H1 (cell line): ENCODE measurements around the gene HMX1. TPM values are rescaled to one million over a fixed set of nuclear protein-coding genes. Genes with fewer than 3 reads are reported as not detected.

Source experiments
- CTCF ChIA-PET: fragments of 300-600 bp; sonication (Branson Sonifier 250); formaldehyde crosslinking; loops from one replicate; lab custom pipeline; 2021; ENCODE audit not compliant: partially characterized antibody; lab: Charles Lee
- POLR2A ChIA-PET: fragments of 300-600 bp; sonication (Branson Sonifier 250); formaldehyde crosslinking; loops from one replicate; lab custom pipeline; 2021; ENCODE audit warnings: inconsistent platforms; ENCODE audit not compliant: partially characterized antibody; lab: Charles Lee
- DNase-seq, 2 experiments: peaks; one replicate each; pipeline versions ENCODE4 v3.0.0 to v3.0.0-alpha.2; 2010 to 2022; ENCODE audit warnings: low spot score in 2 of 2, low read depth in 1 of 2, mixed read lengths in 1 of 2
- FAIRE-seq: peaks from 2 replicates; lab custom pipeline; 2011; peaks lifted over from hg19 to GRCh38; lab: Jason Lieb, UNC
- H2AFZ ChIP-seq: 2 replicates; pipeline ENCODE4 v1.8.1; 2012; ENCODE audit warnings: low read length, inconsistent platforms
- H2AK5ac ChIP-seq: 2 replicates; pipeline ENCODE4 v1.6.1; 2013; ENCODE audit warnings: low read depth, low read length
- H2BK120ac ChIP-seq: replicated peaks from 2 replicates; pipeline ENCODE3; 2013; ENCODE audit warnings: low read depth, low read length, inconsistent platforms
- H2BK12ac ChIP-seq: 2 replicates; pipeline ENCODE4 v1.6.1; 2013; ENCODE audit warnings: low read depth, low read length
- H2BK15ac ChIP-seq: 2 replicates; pipeline ENCODE4 v1.6.1; 2013; ENCODE audit warnings: low read length
- H2BK20ac ChIP-seq: 2 replicates; pipeline ENCODE4 v1.6.1; 2013; ENCODE audit warnings: low read length
- H2BK5ac ChIP-seq: 2 replicates; pipeline ENCODE4 v1.6.1; 2013; ENCODE audit warnings: low read depth, low read length
- H3K14ac ChIP-seq: 2 replicates; pipeline ENCODE4 v1.6.1; 2013; ENCODE audit warnings: inconsistent platforms; ENCODE audit not compliant: insufficient read length
- H3K18ac ChIP-seq: 2 replicates; pipeline ENCODE4 v1.6.1; 2013; ENCODE audit warnings: low read length; ENCODE audit errors: extremely low read depth
- H3K23ac ChIP-seq: 2 replicates; pipeline ENCODE4 v1.6.1; 2013; ENCODE audit warnings: inconsistent platforms; ENCODE audit not compliant: insufficient read length
- H3K23me2 ChIP-seq: 2 replicates; pipeline ENCODE4 v1.6.1; 2013; ENCODE audit warnings: low read depth, low read length
- H3K27ac ChIP-seq: 2 replicates; pipeline ENCODE4 v1.6.1; 2011; ENCODE audit warnings: low read depth, low read length, inconsistent platforms
- H3K27me3 ChIP-seq, 4 experiments: replicated peaks in 1 of 4; 1 replicate in 1 of 4; 2 replicates in 3 of 4; pipeline versions ENCODE4 v1.6.1 to v1.8.1; 2011 to 2013; ENCODE audit warnings: low read length in 3 of 4, mild to moderate bottlenecking in 3 of 4, inconsistent platforms in 2 of 4, mixed read lengths in 2 of 4, moderate library complexity in 1 of 4; ENCODE audit not compliant: control insufficient read depth in 3 of 4, insufficient read depth in 3 of 4; ENCODE audit errors: extremely low read depth in 1 of 4
- H3K36me3 ChIP-seq, 4 experiments: 2 replicates each; pipeline versions ENCODE4 v1.6.1 to v1.8.1; 2011 to 2013; ENCODE audit warnings: mild to moderate bottlenecking in 4 of 4, low read length in 3 of 4, moderate library complexity in 2 of 4, control low read depth in 1 of 4, inconsistent platforms in 1 of 4; ENCODE audit not compliant: insufficient read depth in 4 of 4, control insufficient read depth in 2 of 4
- H3K4ac ChIP-seq: replicated peaks from 2 replicates; pipeline ENCODE3; 2013; ENCODE audit warnings: low read length, low read depth, mixed read lengths, inconsistent platforms; ENCODE audit not compliant: insufficient read length
- H3K4me1 ChIP-seq, 4 experiments: replicated peaks in 1 of 4; 1 replicate in 1 of 4; 2 replicates in 3 of 4; pipeline versions ENCODE4 v1.6.1 to v1.8.1; 2011 to 2013; ENCODE audit warnings: low read length in 3 of 4, inconsistent platforms in 2 of 4, mixed read lengths in 1 of 4; ENCODE audit not compliant: insufficient read depth in 4 of 4, control insufficient read depth in 3 of 4
- H3K4me2 ChIP-seq, 2 experiments: 2 replicates each; pipeline versions ENCODE4 v1.6.1 to v1.8.1; 2011 to 2013; ENCODE audit warnings: low read depth in 2 of 2, low read length in 2 of 2, control low read depth in 1 of 2, inconsistent platforms in 1 of 2, mild to moderate bottlenecking in 1 of 2; ENCODE audit not compliant: insufficient read depth in 1 of 2
- H3K4me3 ChIP-seq, 4 experiments: fragments of 200-600, 300-600 bp in 1 of 4; sonication (generic), shearing (Covaris generic), sonication (Bioruptor Twin) in 1 of 4; 2 replicates each; pipeline versions ENCODE4 v1.5.1 to v1.8.1; 2011 to 2016; ENCODE audit warnings: low read length in 4 of 4, low read depth in 3 of 4, control low read depth in 2 of 4, inconsistent platforms in 2 of 4, mild to moderate bottlenecking in 2 of 4, mixed read lengths in 1 of 4, moderate library complexity in 1 of 4; ENCODE audit not compliant: insufficient read depth in 2 of 4; ENCODE audit errors: extremely low read depth in 1 of 4
- H3K56ac ChIP-seq: replicated peaks from 2 replicates; pipeline ENCODE3; 2013; ENCODE audit warnings: low read depth, mild to moderate bottlenecking, mixed read lengths, low read length, inconsistent platforms; ENCODE audit not compliant: insufficient read length
- H3K79me1 ChIP-seq: 2 replicates; pipeline ENCODE4 v1.6.1; 2013; ENCODE audit warnings: low read depth, low read length, control low read depth
- H3K79me2 ChIP-seq, 2 experiments: 2 replicates each; pipeline versions ENCODE4 v1.6.1 to v1.8.1; 2012 to 2013; ENCODE audit warnings: low read length in 2 of 2, mild to moderate bottlenecking in 2 of 2, inconsistent platforms in 1 of 2; ENCODE audit not compliant: insufficient read depth in 2 of 2, control insufficient read depth in 1 of 2
- H3K9ac ChIP-seq, 4 experiments: replicated peaks in 1 of 4; 1 replicate in 1 of 4; 2 replicates in 3 of 4; pipeline versions ENCODE4 v1.6.1 to v1.8.1; 2011 to 2013; ENCODE audit warnings: low read depth in 3 of 4, low read length in 3 of 4, control low read depth in 2 of 4, mild to moderate bottlenecking in 2 of 4, moderate library complexity in 2 of 4, inconsistent platforms in 1 of 4; ENCODE audit errors: extremely low read depth in 1 of 4
- H3K9me3 ChIP-seq, 2 experiments: 2 replicates each; pipeline versions ENCODE4 v1.6.1 to v1.8.1; 2012 to 2013; ENCODE audit warnings: mild to moderate bottlenecking in 2 of 2, moderate library complexity in 2 of 2, control low read depth in 1 of 2, inconsistent platforms in 1 of 2, low read depth in 1 of 2, low read length in 1 of 2, mixed read lengths in 1 of 2; ENCODE audit not compliant: insufficient read depth in 2 of 2
- H4K20me1 ChIP-seq, 2 experiments: replicated peaks in 1 of 2; 2 replicates each; pipeline versions ENCODE3 to v1.8.1; 2011 to 2013; ENCODE audit warnings: inconsistent platforms in 2 of 2, low read length in 2 of 2, mild to moderate bottlenecking in 1 of 2; ENCODE audit not compliant: insufficient read depth in 2 of 2, control insufficient read depth in 1 of 2
- H4K5ac ChIP-seq: 2 replicates; pipeline ENCODE4 v1.6.1; 2013; ENCODE audit warnings: low read length, low read depth, mixed read lengths, inconsistent platforms; ENCODE audit not compliant: insufficient read length
- H4K8ac ChIP-seq: 2 replicates; pipeline ENCODE4 v1.8.0; 2013; ENCODE audit warnings: mild to moderate bottlenecking, moderate library complexity, low read length, inconsistent platforms; ENCODE audit not compliant: insufficient read depth; ENCODE audit errors: extremely low read depth
- H4K91ac ChIP-seq: replicated peaks from 2 replicates; pipeline ENCODE3; 2013; ENCODE audit warnings: low read length, mixed read lengths, inconsistent platforms; ENCODE audit not compliant: insufficient read length
- ATF2 ChIP-seq: IDR thresholded peaks from 2 replicates; pipeline ENCODE4 v1.6.1; 2012; ENCODE audit warnings: low read length, inconsistent platforms
- BACH1 ChIP-seq: IDR thresholded peaks from 2 replicates; pipeline ENCODE4 v1.6.1; 2012; ENCODE audit warnings: low read length, improper control_type of control experiment
- CREB1 ChIP-seq: IDR thresholded peaks from 2 replicates; pipeline ENCODE4 v1.6.1; 2012; ENCODE audit warnings: inconsistent platforms
- FOSL1 ChIP-seq: IDR thresholded peaks from 2 replicates; pipeline ENCODE4 v1.6.1; 2011; ENCODE audit warnings: mild to moderate bottlenecking, low read depth, low read length, moderate library complexity; ENCODE audit not compliant: insufficient read depth
- HDAC6 ChIP-seq: IDR thresholded peaks from one replicate; pipeline ENCODE4 v1.7.1; 2012; ENCODE audit warnings: low read depth, mild to moderate bottlenecking, inconsistent platforms, low read length, moderate library complexity
- KDM1A ChIP-seq: fragments of 200-600, 300-600 bp; sonication (generic); IDR thresholded peaks from 2 replicates; pipeline ENCODE4 v1.7.1; 2016; ENCODE audit warnings: mild to moderate bottlenecking, low read length, borderline replicate concordance
- NRF1 ChIP-seq: IDR thresholded peaks from 2 replicates; pipeline ENCODE4 v1.6.1; 2011; ENCODE audit warnings: mild to moderate bottlenecking, low read depth, low read length, improper control_type of control experiment
- POLR2A ChIP-seq, 2 experiments: IDR thresholded peaks; 1 replicate in 1 of 2; 2 replicates in 1 of 2; pipeline ENCODE4 v1.6.1; 2011; ENCODE audit warnings: low read depth in 2 of 2, low read length in 2 of 2, mild to moderate bottlenecking in 2 of 2; ENCODE audit errors: control extremely low read depth in 1 of 2
- SRF ChIP-seq: IDR thresholded peaks from 2 replicates; pipeline ENCODE4 v1.6.1; 2011; ENCODE audit warnings: mild to moderate bottlenecking, low read depth, low read length, moderate library complexity
- TAF7 ChIP-seq: optimal IDR thresholded peaks from 2 replicates; pipeline ENCODE3; 2011; ENCODE audit warnings: low read depth, mild to moderate bottlenecking, inconsistent platforms, low read length, moderate library complexity, borderline replicate concordance
- TEAD4 ChIP-seq: IDR thresholded peaks from 2 replicates; pipeline ENCODE4 v1.6.1; 2012; ENCODE audit warnings: low read depth, low read length, inconsistent platforms, mixed read lengths
- ZNF274 ChIP-seq: IDR thresholded peaks from 2 replicates; pipeline ENCODE4 v1.7.0; 2012; ENCODE audit warnings: low read length, borderline replicate concordance; ENCODE audit errors: extremely low read depth
- WGBS, 2 experiments: shearing (Covaris generic) in 1 of 2; methylation state at CpG; one replicate each; pipeline versions ENCODE4 v1.1.6 to v1.1.7; 2013 to 2015; ENCODE audit warnings: low lambda C conversion rate in 2 of 2, mixed read lengths in 2 of 2, inconsistent platforms in 1 of 2, low coverage in 1 of 2, missing lambda C conversion rate in 1 of 2; ENCODE audit not compliant: insufficient replicate concordance in 2 of 2, insufficient coverage in 1 of 2, insufficient read length in 1 of 2; ENCODE audit errors: extremely low coverage in 1 of 2, missing lambda C conversion rate in 1 of 2; 5-methylcytosine and 5-hydroxymethylcytosine counted together
- polyA plus RNA-seq, 7 experiments: library from polyadenylated mRNA; depleted of rRNA in 3 of 7; stranded (reverse) in 5 of 7; unstranded in 2 of 7; fragments of >200 nt in 5 of 7; fragments of 200-250 nt in 2 of 7; gene quantifications; 1 replicate in 5 of 7; 2 replicates in 1 of 7; 4 replicates in 1 of 7; pipeline versions ENCODE4 v1.2.1 to v1.2.3, GENCODE V29; 2011 to 2013; ENCODE audit warnings: missing spikeins in 2 of 7, mixed read lengths in 2 of 7
- total RNA-seq: library from RNA; stranded (reverse); fragmentation: NEBNext Ultra II Directional; extraction: Animal tissue kit (Norgen Biotek cat#: 25700); gene quantifications from 2 replicates; pipeline ENCODE4 v1.2.1, GENCODE V29; 2021

The HMX1 gene
- total and polyA plus RNA-seq, 2 of the 8 experiments (the other 6 are each of a cell fraction or from before 2014, with no cell fraction given): 0.26 TPM; not detected in 1

- Histone ChIP-seq H3K9me3 (peaks cover 0 to 6% of the 10 kb centered on the region in 2 experiments; a peak in 1 of 4 replicates), H2BK15ac (no peak overlapping the region), H2AK5ac (peak overlapping the region; percentile 65; the same call in 1 of the 2 replicates), H3K23me2 (no peaks in the 10 kb centered on the region), H4K8ac (no peak overlapping the region; the same call in 1 of the 2 replicates), H3K9ac (no peak overlapping the region), H3K18ac (no peak overlapping the region), H2BK20ac (no peak overlapping the region), H3K14ac (no peak overlapping the region), H2BK12ac (no peak overlapping the region), H2BK5ac (no peak overlapping the region), H3K79me2 (no peaks in the 10 kb centered on the region), H2BK120ac (no peak overlapping the region), H3K4me1 (no peaks in the 10 kb centered on the region), H3K4me2 (no peak overlapping the region), H3K23ac (no peak overlapping the region), H4K5ac (no peak overlapping the region), H4K20me1 (no peaks in the 10 kb centered on the region), H3K27me3 (peaks cover 0 to 7% (median 3%) of the 10 kb centered on the region in 4 experiments; a peak in 2 of 7 replicates), H3K79me1 (no peaks in the 10 kb centered on the region), H3K27ac (no peak overlapping the region), H3K56ac (no peak overlapping the region), H4K91ac (no peak overlapping the region), H3K36me3 (no peaks in the 10 kb centered on the region), H2AFZ (no peak overlapping the region), H3K4ac (no peak overlapping the region), H3K4me3 (no peak overlapping the region)
- FAIRE-seq: no peak
- peak in 1 of 2 experiments; percentile 39 for DNase-seq
- ChIA-PET CTCF (interaction anchor here (1.2 to 1.6 kb wide), 2 partner anchors 25 to 56 kb away, joined by 3 to 5 read pairs; no protein-coding TSS in a partner anchor), POLR2A (no interaction called here)
- TF ChIP-seq ATF2: no peak
- no peak for TF ChIP-seq FOSL1
- no peak for TF ChIP-seq BACH1
- TF ChIP-seq SRF: no peak
- no peak for TF ChIP-seq TEAD4
- TF ChIP-seq TAF7: no peak
- TF ChIP-seq KDM1A: no peak
- TF ChIP-seq POLR2A (IDR thresholded peaks at IDR 0.05; ENCODE audit: control extremely low read depth in 1 of 2, low read depth in 2 of 2, low read length in 2 of 2): no peak
- no peak for TF ChIP-seq NRF1
- TF ChIP-seq ZNF274: no peak
- TF ChIP-seq CREB1: no peak
- TF ChIP-seq HDAC6: no peak
- WGBS, 2 experiments: 87% methylated on average over 5 of the region's 5 CpGs; no CpG with 5 or more reads in 1 of the 2 experiments
These were observed 40.4 kb upstream of the HMX1 start for GRCh38 chr4:8912089-8912455.
